ENCODE results near the gene DGKB. TPM values are rescaled to one million over a fixed set of nuclear protein-coding genes. Genes with fewer than 3 reads are reported as not detected.

DGKB gene
- total and polyA plus RNA-seq, 8 donors = 0.20 to 260 (median 3.2) TPM; not detected in 4

DNA sequence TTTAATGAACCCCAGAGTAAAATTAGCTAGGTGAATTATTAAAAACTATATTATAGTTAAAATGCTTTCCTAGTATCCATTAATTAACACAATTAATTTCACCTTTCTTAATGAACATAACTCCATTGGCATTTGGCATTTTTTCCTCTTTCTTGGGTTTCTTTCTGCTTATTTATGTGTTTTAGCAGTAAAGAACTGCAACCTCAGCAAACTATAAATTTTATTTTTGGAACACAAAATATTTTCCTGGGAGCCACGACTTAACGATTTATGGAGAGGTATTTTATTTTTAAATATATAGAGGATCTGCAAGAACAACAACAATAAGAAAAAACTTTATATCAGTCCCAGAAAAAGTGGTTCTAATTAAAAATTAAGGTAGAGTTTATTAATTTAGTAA, 465.7 kb downstream of the DGKB start:
- no peaks in the 10 kb centered on the region for H3K9me3 ChIP-seq
- H3K27ac ChIP-seq = no peak overlapping the region
- DNase-seq = no peak
- intact Hi-C loops (cut with DNase I; ENCODE audit: low total_unique reads) = no loop called here
- TF ChIP-seq POLR2A (IDR thresholded peaks at IDR 0.05) = no peak
- no peak for TF ChIP-seq EP300 (IDR thresholded peaks at IDR 0.05)
- TF ChIP-seq, protein P1, sequence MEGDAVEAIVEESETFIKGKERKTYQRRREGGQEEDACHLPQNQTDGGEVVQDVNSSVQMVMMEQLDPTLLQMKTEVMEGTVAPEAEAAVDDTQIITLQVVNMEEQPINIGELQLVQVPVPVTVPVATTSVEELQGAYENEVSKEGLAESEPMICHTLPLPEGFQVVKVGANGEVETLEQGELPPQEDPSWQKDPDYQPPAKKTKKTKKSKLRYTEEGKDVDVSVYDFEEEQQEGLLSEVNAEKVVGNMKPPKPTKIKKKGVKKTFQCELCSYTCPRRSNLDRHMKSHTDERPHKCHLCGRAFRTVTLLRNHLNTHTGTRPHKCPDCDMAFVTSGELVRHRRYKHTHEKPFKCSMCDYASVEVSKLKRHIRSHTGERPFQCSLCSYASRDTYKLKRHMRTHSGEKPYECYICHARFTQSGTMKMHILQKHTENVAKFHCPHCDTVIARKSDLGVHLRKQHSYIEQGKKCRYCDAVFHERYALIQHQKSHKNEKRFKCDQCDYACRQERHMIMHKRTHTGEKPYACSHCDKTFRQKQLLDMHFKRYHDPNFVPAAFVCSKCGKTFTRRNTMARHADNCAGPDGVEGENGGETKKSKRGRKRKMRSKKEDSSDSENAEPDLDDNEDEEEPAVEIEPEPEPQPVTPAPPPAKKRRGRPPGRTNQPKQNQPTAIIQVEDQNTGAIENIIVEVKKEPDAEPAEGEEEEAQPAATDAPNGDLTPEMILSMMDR (IDR thresholded peaks at IDR 0.05) = no peak
- no peak for TF ChIP-seq POLR2AphosphoS5 (IDR thresholded peaks at IDR 0.05)
- no peaks in the 10 kb centered on the region for H3K36me3 ChIP-seq
- H3K4me1 ChIP-seq = no peaks in the 10 kb centered on the region
- WGBS, 5 donors = 75 to 90% (median 82%) methylated on average over 2 of the region's 2 CpGs
- no peak overlapping the region for H3K4me3 ChIP-seq
- no peaks in the 10 kb centered on the region for H3K27me3 ChIP-seq

GRCh38 chr7:14432924-14433323, 469.6 kb downstream of the DGKB start:
- H3K36me3 ChIP-seq = no peaks in the 10 kb centered on the region
- WGBS, 5 donors = 54 to 84% (median 68%) methylated on average over 2 of the region's 2 CpGs

DNA sequence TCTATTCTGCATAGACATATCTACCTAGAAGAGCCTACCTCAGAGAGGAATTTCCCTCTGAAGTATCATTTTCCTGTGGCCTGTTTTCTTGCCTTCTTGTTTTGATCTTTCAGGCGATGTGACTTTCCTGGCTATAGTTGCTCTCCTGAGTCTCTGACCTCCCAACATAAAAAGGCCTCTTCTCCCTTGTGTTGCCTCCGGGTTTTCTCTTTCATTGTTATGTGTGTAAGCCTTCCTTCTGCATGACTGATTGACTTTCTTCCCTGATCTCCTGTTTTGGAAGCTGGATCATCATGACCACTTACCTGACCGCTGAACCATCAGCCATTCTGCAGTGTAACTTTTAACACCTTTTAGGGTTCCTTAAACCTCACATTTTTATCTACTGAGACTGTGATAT, 471.6 kb downstream of the DGKB start:
- no peaks in the 10 kb centered on the region for H3K36me3 ChIP-seq
- intact Hi-C loops (cut with DNase I; ENCODE audit: low total_unique reads) = no loop called here
- no peaks in the 10 kb centered on the region for H3K4me1 ChIP-seq
- H3K4me3 ChIP-seq = no peak overlapping the region
- no peak for DNase-seq
- H3K27me3 ChIP-seq = no peaks in the 10 kb centered on the region
- H3K27ac ChIP-seq = no peak overlapping the region
- H3K9me3 ChIP-seq = peaks cover 0 to 8% (median 4%) of the 10 kb centered on the region in 4 donors
- 79 to 88% (median 85%) methylated on average over 3 of the region's 3 CpGs for WGBS, 5 donors
- TF ChIP-seq EP300 (IDR thresholded peaks at IDR 0.05) = no peak
- TF ChIP-seq POLR2AphosphoS5 (IDR thresholded peaks at IDR 0.05) = no peak
- TF ChIP-seq POLR2A (IDR thresholded peaks at IDR 0.05) = no peak
- TF ChIP-seq, protein P1 (IDR thresholded peaks at IDR 0.05) = no peak

More at GRCh38 chr7:14432924-14433323, 469.6 kb downstream of the DGKB start:
- intact Hi-C loops (cut with DNase I; ENCODE audit: low total_unique reads) = no loop called here
- no peak overlapping the region for H3K4me3 ChIP-seq
- H3K9me3 ChIP-seq = no peaks in the 10 kb centered on the region
- no peaks in the 10 kb centered on the region for H3K4me1 ChIP-seq
- H3K27me3 ChIP-seq = no peaks in the 10 kb centered on the region
- DNase-seq = no peak
- no peak for TF ChIP-seq EP300 (IDR thresholded peaks at IDR 0.05)
- TF ChIP-seq, protein P1 (IDR thresholded peaks at IDR 0.05) = no peak
- no peak for TF ChIP-seq POLR2A (IDR thresholded peaks at IDR 0.05)
- no peak for TF ChIP-seq POLR2AphosphoS5 (IDR thresholded peaks at IDR 0.05)
- H3K27ac ChIP-seq = no peak overlapping the region

GRCh38 chr7:14425559-14425958, 477.0 kb downstream of the DGKB start:
- 41 to 58% (median 56%) methylated on average over 1 of the region's 1 CpG for WGBS, 5 donors
- H3K4me3 ChIP-seq = no peak overlapping the region
- H3K36me3 ChIP-seq = no peaks in the 10 kb centered on the region
- H3K27ac ChIP-seq = no peak overlapping the region
- H3K9me3 ChIP-seq = peaks cover 0 to 8% (median 4%) of the 10 kb centered on the region in 4 donors
- H3K4me1 ChIP-seq = no peaks in the 10 kb centered on the region
- intact Hi-C loops (cut with DNase I; ENCODE audit: low total_unique reads) = no loop called here
- no peak for DNase-seq
- no peaks in the 10 kb centered on the region for H3K27me3 ChIP-seq
- no peak for TF ChIP-seq EP300 (IDR thresholded peaks at IDR 0.05)
- TF ChIP-seq POLR2AphosphoS5 (IDR thresholded peaks at IDR 0.05) = no peak
- no peak for TF ChIP-seq POLR2A (IDR thresholded peaks at IDR 0.05)
- TF ChIP-seq, protein P1 (IDR thresholded peaks at IDR 0.05) = no peak

Measured in stomach (tissue), 9 donors.